ENCODE measurements around the gene HSD17B2. TPM values are rescaled to one million over a fixed set of nuclear protein-coding genes. Genes with fewer than 3 reads are reported as not detected.

HSD17B2 gene
- 27.5 and 105 TPM in 2 replicates for total RNA-seq

GRCh38 chr16:82034981-82035612 lies at the start of gene HSD17B2:
HSD17B2 (plus strand) TSS chr16:82035253; CDS start chr16:82035425, 172 bp downstream.

GRCh38 chr16:82011199-82011641 lies 23.8 kb upstream of the HSD17B2 start, which contains the start of gene SDR42E1:
SDR42E1 (minus strand) TSS chr16:82011470; CDS start chr16:82000858, 10,612 bp downstream.

Other genes starting within 250 kb of the HSD17B2 start
- 21.2 and 31.8 TPM in 2 replicates for gene SDR42E1, start 23.8 kb upstream of the HSD17B2 start, total RNA-seq
- gene MPHOSPH6, start 135.0 kb downstream of the HSD17B2 start, total RNA-seq, result 93.1 and 93.3 TPM in 2 replicates

All from tracheal epithelial cell (primary cell).